AG10803 (cell line): ENCODE measurements around the gene YIPF7.
A peak's percentile ranks its signal among the peaks of the same experiment; 100 is the strongest.

Experiments used
- DNase-seq: peaks from one replicate; pipeline ENCODE4 v3.0.0; 2010; ENCODE audit warnings: low read depth
- H3K4me3 ChIP-seq: 2 replicates; pipeline ENCODE4 v1.5.1; 2011; ENCODE audit warnings: mild to moderate bottlenecking, low read length, control low read depth
- CTCF ChIP-seq: conservative IDR thresholded peaks from 2 replicates; pipeline ENCODE4 v1.5.1; 2011; ENCODE audit warnings: mild to moderate bottlenecking, low read length, control low read depth, inconsistent platforms

Gene YIPF7

GRCh38 chr4:44629280-44629866 lies 22.1 kb downstream of the YIPF7 start:
- TF ChIP-seq CTCF = peak; percentile 81
- DNase-seq = peak; percentile 47
- no peak overlapping the region for H3K4me3 ChIP-seq

GRCh38 chr4:44623676-44624075 lies 27.7 kb downstream of the YIPF7 start:
- no peak for TF ChIP-seq CTCF
- no peak for DNase-seq
- H3K4me3 ChIP-seq = no peak overlapping the region

DNA sequence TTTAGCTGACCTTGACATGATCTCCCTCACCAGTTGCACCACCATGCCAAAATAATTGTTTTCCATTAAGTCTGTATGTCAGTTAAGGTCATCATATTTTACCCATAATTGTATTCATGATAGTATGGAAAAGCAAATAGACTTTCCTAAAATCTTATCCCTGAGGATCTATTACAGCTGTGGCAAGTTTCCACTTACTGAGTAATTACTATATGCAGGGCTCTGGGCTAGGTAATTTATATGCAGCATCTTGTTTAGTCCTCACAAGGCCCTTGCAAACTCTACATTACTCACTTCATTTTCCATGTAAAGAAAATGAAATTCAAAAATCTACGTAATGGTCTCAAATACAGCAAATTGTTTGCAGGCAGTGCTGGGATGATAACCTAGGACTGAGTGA lies 34.8 kb downstream of the YIPF7 start:
- TF ChIP-seq CTCF = no peak
- no peak overlapping the region for H3K4me3 ChIP-seq
- no peak for DNase-seq

GRCh38 chr4:44583393-44583792 lies 68.0 kb downstream of the YIPF7 start:
- no peak overlapping the region for H3K4me3 ChIP-seq
- TF ChIP-seq CTCF = no peak
- DNase-seq = no peak

DNA sequence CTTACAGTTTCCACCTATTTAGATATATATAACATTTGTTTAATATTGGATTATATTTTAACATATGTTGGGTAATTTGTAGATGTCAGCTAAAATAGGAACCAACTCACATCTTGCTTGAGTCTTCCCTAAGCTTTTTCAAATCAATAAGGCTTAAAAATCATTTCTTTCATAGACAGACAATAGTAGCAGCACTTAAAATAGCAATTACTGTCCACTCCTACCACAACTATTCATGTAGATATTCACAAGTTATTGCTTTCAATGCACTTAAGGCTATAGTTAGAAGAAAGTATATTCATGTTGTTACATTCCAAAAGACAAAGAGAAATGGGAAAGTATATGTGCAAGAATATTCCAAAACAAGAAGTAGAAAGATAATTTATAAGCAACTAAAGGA lies 71.2 kb downstream of the YIPF7 start:
- no peak overlapping the region for H3K4me3 ChIP-seq
- no peak for TF ChIP-seq CTCF

GRCh38 chr4:44578954-44579353 lies 72.5 kb downstream of the YIPF7 start:
- no peak overlapping the region for H3K4me3 ChIP-seq
- no peak for TF ChIP-seq CTCF
- no peak for DNase-seq

More for the DNA sequence above, 71.2 kb downstream of the YIPF7 start:
- DNase-seq = no peak
